GM12874 (cell line): ENCODE measurements around the gene LGALS4.

ENCODE experiments used
- TF ChIP-seq, protein P1 (sequence below): IDR thresholded peaks from 2 replicates; pipeline ENCODE4 v1.5.1; 2011; ENCODE audit warnings: low read depth, mild to moderate bottlenecking, control low read depth, low read length, moderate library complexity; ENCODE audit not compliant: insufficient read depth

LGALS4 gene

DNA sequence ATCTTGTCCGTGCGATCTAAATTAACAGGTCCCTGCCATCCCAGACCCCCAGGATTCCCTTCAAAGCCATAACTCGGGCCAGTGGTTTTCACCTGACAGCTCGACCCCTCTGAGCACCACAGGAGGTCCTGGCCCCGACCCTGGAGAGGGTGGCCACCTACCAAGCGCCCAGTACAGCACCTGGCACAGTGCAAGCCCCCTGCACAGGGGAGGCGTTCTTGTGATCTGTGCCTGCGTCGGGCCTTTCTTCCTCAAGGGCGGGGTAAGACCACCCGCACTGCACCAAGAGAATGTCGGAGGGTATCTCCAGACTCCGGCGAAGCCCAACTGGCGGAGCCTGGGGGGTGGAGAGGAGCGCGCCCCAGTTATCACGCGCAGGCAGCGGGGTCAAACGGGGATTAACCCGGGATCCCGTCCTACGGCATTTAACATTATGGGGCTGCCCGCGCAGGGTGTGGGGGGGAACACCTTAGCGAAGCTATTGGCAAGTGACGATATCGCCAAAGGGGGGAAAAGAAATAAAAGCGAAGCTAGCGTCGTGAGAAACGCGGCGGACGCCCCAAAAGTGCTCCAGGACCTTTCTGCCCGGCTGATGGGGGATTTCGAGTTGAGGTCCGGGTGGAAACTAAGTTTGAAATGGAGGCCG is 38.4 kb upstream of the LGALS4 start:
- TF ChIP-seq, protein P1, sequence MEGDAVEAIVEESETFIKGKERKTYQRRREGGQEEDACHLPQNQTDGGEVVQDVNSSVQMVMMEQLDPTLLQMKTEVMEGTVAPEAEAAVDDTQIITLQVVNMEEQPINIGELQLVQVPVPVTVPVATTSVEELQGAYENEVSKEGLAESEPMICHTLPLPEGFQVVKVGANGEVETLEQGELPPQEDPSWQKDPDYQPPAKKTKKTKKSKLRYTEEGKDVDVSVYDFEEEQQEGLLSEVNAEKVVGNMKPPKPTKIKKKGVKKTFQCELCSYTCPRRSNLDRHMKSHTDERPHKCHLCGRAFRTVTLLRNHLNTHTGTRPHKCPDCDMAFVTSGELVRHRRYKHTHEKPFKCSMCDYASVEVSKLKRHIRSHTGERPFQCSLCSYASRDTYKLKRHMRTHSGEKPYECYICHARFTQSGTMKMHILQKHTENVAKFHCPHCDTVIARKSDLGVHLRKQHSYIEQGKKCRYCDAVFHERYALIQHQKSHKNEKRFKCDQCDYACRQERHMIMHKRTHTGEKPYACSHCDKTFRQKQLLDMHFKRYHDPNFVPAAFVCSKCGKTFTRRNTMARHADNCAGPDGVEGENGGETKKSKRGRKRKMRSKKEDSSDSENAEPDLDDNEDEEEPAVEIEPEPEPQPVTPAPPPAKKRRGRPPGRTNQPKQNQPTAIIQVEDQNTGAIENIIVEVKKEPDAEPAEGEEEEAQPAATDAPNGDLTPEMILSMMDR = no peak

DNA sequence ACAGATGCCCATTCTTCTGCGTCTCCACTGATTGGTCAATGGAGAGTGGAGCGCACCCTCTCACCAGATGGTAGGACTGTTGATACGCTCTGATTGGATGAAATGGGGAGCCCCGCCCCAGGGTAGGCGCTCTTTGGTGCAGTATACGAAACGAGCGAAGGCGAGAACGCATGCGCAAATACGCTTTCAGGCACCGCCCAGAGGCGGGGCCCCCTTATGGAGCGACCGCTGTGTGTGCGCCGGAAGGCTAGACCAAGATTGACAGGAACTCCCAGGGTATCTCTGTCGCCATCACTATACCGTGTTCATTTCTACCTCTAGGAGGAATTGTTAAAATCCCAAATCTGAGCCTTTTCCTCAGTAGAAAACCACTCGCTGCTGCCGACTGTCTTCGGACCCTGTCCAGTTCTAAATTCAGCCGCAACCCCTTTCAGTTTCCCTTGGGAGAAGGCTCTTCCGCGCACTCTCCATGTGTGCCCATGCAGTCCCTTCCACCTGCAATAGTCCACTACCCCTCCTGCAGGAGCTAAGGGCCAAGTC is 37.8 kb upstream of the LGALS4 start:
- TF ChIP-seq, protein P1 = no peak

DNA sequence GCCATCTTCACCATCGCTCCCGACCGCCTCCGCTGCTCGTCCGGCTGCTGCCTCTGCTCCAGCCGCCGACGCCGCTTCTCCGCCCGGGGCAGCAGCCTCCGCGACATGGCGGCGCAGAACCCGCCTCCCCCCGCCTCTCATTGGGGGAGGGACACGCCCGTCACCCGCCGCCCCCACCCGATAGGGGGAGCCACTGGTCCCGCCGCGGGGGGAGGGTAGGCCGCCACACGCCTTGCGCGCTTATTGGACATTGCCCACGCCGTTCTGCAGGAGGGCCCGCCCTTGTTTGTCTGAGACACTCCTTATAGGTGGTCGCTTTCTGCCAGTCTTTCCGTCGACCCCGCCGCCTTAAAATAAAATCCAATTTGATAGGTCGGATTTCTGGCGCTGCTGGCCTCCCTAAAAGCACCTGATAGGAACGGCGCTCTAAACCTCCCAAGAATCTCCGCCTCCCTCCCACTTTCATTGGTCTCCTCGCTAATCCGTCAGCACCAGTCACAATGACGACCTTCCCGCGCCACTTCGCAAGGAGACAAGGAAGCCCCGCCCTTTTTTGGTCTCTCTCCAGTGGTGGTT is 37.2 kb upstream of the LGALS4 start, which contains the start of gene HNRNPL:
TSS of gene HNRNPL (minus strand) at position 127 of the 576 bp plus-strand sequence. CDS start at position 107, 20 bp downstream.
- TF ChIP-seq, protein P1 = peak; percentile 32; the same call in 1 of the 2 replicates

DNA sequence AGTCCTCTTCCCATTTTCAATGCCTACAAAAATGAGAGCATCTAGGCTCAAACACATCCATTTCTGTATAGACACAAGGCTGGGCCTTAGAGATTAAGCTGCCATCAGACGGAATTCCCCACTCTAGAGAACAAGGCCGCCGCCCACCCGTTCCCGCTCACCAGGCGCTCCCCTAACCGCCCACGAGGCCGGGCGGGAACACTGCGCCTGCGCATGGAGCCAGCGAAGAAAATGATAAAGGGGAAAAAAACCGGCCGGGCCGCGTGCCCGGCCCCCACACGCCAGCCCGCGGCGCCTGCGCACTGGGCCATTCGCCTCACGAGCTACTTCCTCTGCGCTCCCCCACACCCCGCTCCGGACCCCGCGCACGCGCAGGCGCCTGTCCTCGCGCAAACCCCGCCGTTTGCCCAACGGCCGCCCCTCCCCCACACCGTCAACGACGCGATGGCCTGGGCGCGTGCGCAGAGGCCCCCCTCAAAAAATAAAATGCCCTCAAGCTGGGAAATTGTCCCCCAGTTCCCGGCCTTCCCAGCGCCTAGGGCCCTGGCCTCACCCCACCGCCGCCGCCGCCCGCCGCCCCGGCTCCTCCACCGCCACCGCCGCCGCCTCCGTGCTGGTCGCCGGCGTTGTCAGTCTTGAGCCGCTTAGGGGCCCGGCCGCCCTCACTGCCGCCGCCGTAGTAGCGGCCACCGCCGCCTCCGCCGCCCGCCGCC is 36.6 kb upstream of the LGALS4 start:
- TF ChIP-seq, protein P1 = no peak

DNA sequence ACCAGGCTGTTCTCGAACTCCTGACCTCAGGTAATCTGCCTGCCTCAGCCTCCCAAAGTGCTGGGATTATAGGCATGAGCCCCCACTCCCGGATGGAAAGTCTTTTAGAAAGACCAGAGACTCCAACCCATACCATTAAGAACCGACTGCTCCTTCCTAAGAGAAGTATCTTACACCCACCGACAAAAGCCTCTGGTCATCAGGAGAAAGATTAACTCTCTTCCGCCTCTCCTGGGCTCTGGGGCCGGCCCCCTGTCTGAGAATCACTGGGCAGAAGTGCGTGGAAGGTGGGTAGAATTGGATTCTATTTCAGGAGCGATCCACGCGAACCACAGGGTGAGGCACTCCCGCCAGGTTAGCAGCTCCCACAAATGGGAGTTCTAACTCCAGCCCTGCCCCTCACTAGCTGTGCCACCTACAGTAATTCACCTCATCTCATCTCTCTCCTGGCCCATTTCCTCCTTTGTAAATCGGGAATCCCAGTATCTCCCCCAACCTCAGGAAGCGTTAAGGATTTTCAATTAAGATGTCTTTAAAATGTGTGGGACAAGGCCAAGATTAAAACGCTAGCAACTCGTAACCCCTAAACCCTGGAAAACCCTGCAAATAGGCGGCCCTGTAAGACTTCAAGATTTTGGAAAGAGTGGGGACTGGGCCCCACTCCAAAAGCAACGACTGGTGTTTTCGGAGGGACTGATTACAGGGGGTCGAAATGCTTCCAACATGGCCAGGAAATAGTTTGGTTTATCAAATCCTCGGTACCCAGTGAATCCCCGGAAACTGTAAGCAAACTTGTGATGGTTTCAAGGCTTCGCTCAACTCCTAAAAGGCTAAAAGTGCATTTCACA is 35.8 kb upstream of the LGALS4 start:
- TF ChIP-seq, protein P1 = no peak

DNA sequence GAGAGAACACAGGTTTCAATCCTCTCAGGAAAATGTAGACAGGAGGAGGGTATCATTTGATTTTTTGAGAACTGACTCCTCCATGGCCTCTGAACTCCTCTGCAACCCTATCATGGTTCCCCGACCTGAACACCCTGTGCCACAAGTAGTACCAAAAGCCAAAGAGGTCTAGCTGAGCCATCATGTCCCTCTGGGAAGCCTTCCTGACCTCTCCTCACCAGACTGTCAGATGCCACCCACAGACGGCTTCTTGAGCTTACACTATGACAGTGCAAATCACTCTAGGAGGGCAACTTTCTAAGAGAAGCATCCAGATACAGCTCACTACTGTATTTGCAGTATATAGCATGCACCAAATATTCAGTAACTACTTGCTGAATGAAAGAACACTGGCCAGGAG is 33.4 kb upstream of the LGALS4 start:
- TF ChIP-seq, protein P1 = no peak
